Effector CD4-positive, alpha-beta T cell (primary cell): ENCODE results near the gene SYCN. TPM values are rescaled to one million over a fixed set of nuclear protein-coding genes. Genes with fewer than 3 reads are reported as not detected.
"Not testable (repeated sequence)": the region's sequence is repeated elsewhere in the genome, so short reads cannot be mapped to it uniquely, and the experiment has no call there.

Experiments
- DNase-seq: peaks from one replicate; pipeline ENCODE4 v3.0.0-alpha.2; 2020
- total RNA-seq: gene quantifications from one replicate; lab custom pipeline; 2026; lab: John Stamatoyannopoulos, UW

Gene SYCN
- not detected for total RNA-seq

- DNase-seq = no peak
These were observed at the start of gene SYCN for GRCh38 chr19:39203372-39204341. TSS of gene SYCN (minus strand) at chr19:39204263. CDS start at chr19:39204254, 9 bp downstream.

- DNase-seq = no peak
These were observed 49.5 kb upstream of the SYCN start for GRCh38 chr19:39253374-39254149.

GRCh38 chr19:39252458-39252857, 48.4 kb upstream of the SYCN start:
- DNase-seq = no peak

GRCh38 chr19:39251846-39252245, 47.8 kb upstream of the SYCN start:
- DNase-seq = no peak

GRCh38 chr19:39251081-39251480, 47.0 kb upstream of the SYCN start:
- no peak for DNase-seq

- no peak for DNase-seq
These were observed 44.7 kb upstream of the SYCN start, which contains the start of gene IFNL4 for GRCh38 chr19:39248806-39249205. TSS of gene IFNL4 (minus strand) at chr19:39248856.

GRCh38 chr19:39247701-39248664, 43.9 kb upstream of the SYCN start:
- DNase-seq = no peak

GRCh38 chr19:39246951-39247669, 43.0 kb upstream of the SYCN start:
- DNase-seq = no peak

GRCh38 chr19:39245166-39245565, 41.1 kb upstream of the SYCN start:
- not testable (repeated sequence) for DNase-seq

- not testable (repeated sequence) for DNase-seq
These were observed 40.5 kb upstream of the SYCN start, which contains the start of gene IFNL3 for GRCh38 chr19:39244410-39245100. TSS of gene IFNL3 (minus strand) at chr19:39245006. CDS start at chr19:39244967, 39 bp downstream.

- DNase-seq = not testable (repeated sequence)
These were observed 39.7 kb upstream of the SYCN start for GRCh38 chr19:39243741-39244140.

GRCh38 chr19:39240421-39240820, 36.4 kb upstream of the SYCN start:
- no peak for DNase-seq

- DNase-seq = no peak
These were observed 34.9 kb upstream of the SYCN start for GRCh38 chr19:39238944-39239343.

GRCh38 chr19:39238209-39238608, 34.1 kb upstream of the SYCN start:
- no peak for DNase-seq

- peak; percentile 17 for DNase-seq
These were observed 33.4 kb upstream of the SYCN start for GRCh38 chr19:39237200-39238184.

- no peak for DNase-seq
These were observed 32.5 kb upstream of the SYCN start for GRCh38 chr19:39236527-39236926.

GRCh38 chr19:39232708-39233107, 28.6 kb upstream of the SYCN start:
- DNase-seq = no peak

GRCh38 chr19:39230096-39230764, 26.2 kb upstream of the SYCN start:
- DNase-seq = no peak

- DNase-seq = no peak
These were observed 20.8 kb upstream of the SYCN start for GRCh38 chr19:39224910-39225309.
